Naive thymus-derived CD8-positive, alpha-beta T cell (primary cell): ENCODE results near the gene CGB1. TPM values are rescaled to one million over a fixed set of nuclear protein-coding genes. Genes with fewer than 3 reads are reported as not detected.
"Not testable (repeated sequence)": the region's sequence is repeated elsewhere in the genome, so short reads cannot be mapped to it uniquely, and the experiment has no call there.

ENCODE experiments used
- ATAC-seq, 2 donors: fragments of 150-1000 bp; cut with Tn5 transposase in 1 of 2; sonication (Bioruptor Pico), chemical (Tn5 transposase) in 1 of 2; 1 replicate in 1 of 2; 2 replicates in 1 of 2; pipeline ENCODE4 v1.10.0; 2021; ENCODE audit warnings: mild to moderate bottlenecking in 2 of 2, moderate library complexity in 2 of 2
- POLR2A ChIA-PET: fragments of 350-600 bp; sonication (Branson Sonifier 250); formaldehyde crosslinking; loops from one replicate; lab custom pipeline; 2021; ENCODE audit warnings: antibody characterized with exemption; lab: Charles Lee
- DNase-seq, 10 donors: peaks; one replicate each; pipeline versions ENCODE4 v3.0.0 to v3.0.0-alpha.2; 2020 to 2022
- H3K27ac Mint-ChIP-seq, 10 donors: one replicate each; pipeline ENCODE4 v1.8.0; 2020 to 2022; ENCODE audit warnings: mild to moderate bottlenecking in 10 of 10, mixed read lengths in 10 of 10, moderate library complexity in 4 of 10, inconsistent platforms in 1 of 10
- H3K27me3 Mint-ChIP-seq, 5 donors: one replicate each; pipeline ENCODE4 v1.8.0; 2021 to 2022; ENCODE audit warnings: mixed read lengths in 5 of 5
- H3K36me3 Mint-ChIP-seq, 3 donors: one replicate each; pipeline ENCODE4 v1.8.0; 2020 to 2022; ENCODE audit warnings: mixed read lengths in 3 of 3, mild to moderate bottlenecking in 2 of 3, inconsistent platforms in 1 of 3
- H3K4me1 Mint-ChIP-seq, 4 donors: one replicate each; pipeline ENCODE4 v1.8.0; 2021 to 2022; ENCODE audit warnings: mixed read lengths in 4 of 4
- H3K4me3 Mint-ChIP-seq, 10 donors: one replicate each; pipeline ENCODE4 v1.8.0; 2020 to 2022; ENCODE audit warnings: mild to moderate bottlenecking in 10 of 10, mixed read lengths in 10 of 10, moderate library complexity in 6 of 10, inconsistent platforms in 1 of 10
- H3K9me3 Mint-ChIP-seq, 9 donors: one replicate each; pipeline ENCODE4 v1.8.0; 2020 to 2022; ENCODE audit warnings: mixed read lengths in 9 of 9, mild to moderate bottlenecking in 3 of 9, inconsistent platforms in 1 of 9, moderate library complexity in 1 of 9
- polyA plus RNA-seq, 3 donors: library from polyadenylated mRNA; unstranded; fragments of 300-500 nt; fragmentation: Illumina TruSeq; gene quantifications; one replicate each; pipeline ENCODE4 v1.2.3, GENCODE V29; 2021
- total RNA-seq, 8 experiments: library from RNA in 2 of 8; stranded (reverse) in 2 of 8; gene quantifications; one replicate each; pipeline ENCODE4 v1.2.3 and lab custom pipeline; 2021 to 2026

CGB1 gene
- total and polyA plus RNA-seq, 5 experiments from 2014 or later: not detected

GRCh38 chr19:49031642-49032301 is 4.9 kb downstream of the CGB1 start, which contains the start of gene CGB2:
TSS of gene CGB2 (plus strand) at chr19:49031890. CDS start at chr19:49032096, 206 bp downstream.
- Mint-ChIP-seq H3K27me3 (peaks cover 4 to 16% (median 9%) of the 10 kb centered on the region in 5 donors), H3K27ac (peak within 1 kb of the TSS in 3 of 10 donors; percentile 31 to 79 (median 37))
- POLR2A ChIA-PET, H3K4me3 Mint-ChIP-seq, H3K9me3 Mint-ChIP-seq, H3K36me3 Mint-ChIP-seq, H3K4me1 Mint-ChIP-seq: not testable (repeated sequence)
- DNase-seq: peak in 5 of 10 donors; percentile 40 to 54 (median 47)
- ATAC-seq: peak in 1 of 2 donors; percentile 69

- H3K9me3 Mint-ChIP-seq, H3K27ac Mint-ChIP-seq, POLR2A ChIA-PET, H3K4me3 Mint-ChIP-seq, H3K36me3 Mint-ChIP-seq, DNase-seq, ATAC-seq, H3K4me1 Mint-ChIP-seq: not testable (repeated sequence)
- H3K27me3 Mint-ChIP-seq: peaks cover 3 to 12% (median 7%) of the 10 kb centered on the region in 5 donors
Observed at GRCh38 chr19:49030323-49030722, 6.4 kb downstream of the CGB1 start.

GRCh38 chr19:49029749-49030148 is 6.9 kb downstream of the CGB1 start:
- H3K27ac Mint-ChIP-seq, ATAC-seq, H3K4me1 Mint-ChIP-seq, H3K4me3 Mint-ChIP-seq, POLR2A ChIA-PET, H3K9me3 Mint-ChIP-seq, DNase-seq, H3K36me3 Mint-ChIP-seq: not testable (repeated sequence)
- peaks cover 0 to 12% (median 7%) of the 10 kb centered on the region in 5 donors for H3K27me3 Mint-ChIP-seq

GRCh38 chr19:49028686-49029085 is 8.0 kb downstream of the CGB1 start:
- DNase-seq, H3K27ac Mint-ChIP-seq, POLR2A ChIA-PET, ATAC-seq, H3K4me3 Mint-ChIP-seq, H3K36me3 Mint-ChIP-seq, H3K4me1 Mint-ChIP-seq, H3K27me3 Mint-ChIP-seq, H3K9me3 Mint-ChIP-seq: not testable (repeated sequence)

- DNase-seq, POLR2A ChIA-PET, H3K4me3 Mint-ChIP-seq, H3K36me3 Mint-ChIP-seq, ATAC-seq, H3K4me1 Mint-ChIP-seq, H3K9me3 Mint-ChIP-seq, H3K27me3 Mint-ChIP-seq: not testable (repeated sequence)
- H3K27ac Mint-ChIP-seq: peak overlapping the region in 1 of 10 donors; percentile 48
Observed at GRCh38 chr19:49025599-49025998, 11.1 kb downstream of the CGB1 start.

- DNase-seq, H3K36me3 Mint-ChIP-seq, ATAC-seq, H3K27me3 Mint-ChIP-seq, H3K4me3 Mint-ChIP-seq, H3K27ac Mint-ChIP-seq, POLR2A ChIA-PET, H3K9me3 Mint-ChIP-seq: not testable (repeated sequence)
- peaks cover 5 to 13% (median 10%) of the 10 kb centered on the region in 4 donors for H3K4me1 Mint-ChIP-seq
Observed at GRCh38 chr19:49025088-49025487, 11.6 kb downstream of the CGB1 start.

- H3K9me3 Mint-ChIP-seq, H3K27me3 Mint-ChIP-seq, POLR2A ChIA-PET: not testable (repeated sequence)
Observed at GRCh38 chr19:49024233-49024632, 12.5 kb downstream of the CGB1 start, which contains the start of gene CGB3. TSS of gene CGB3 (minus strand) at chr19:49024333. CDS start at chr19:49023971, 362 bp downstream.

GRCh38 chr19:49022116-49022515 is 14.6 kb downstream of the CGB1 start:
- POLR2A ChIA-PET: interaction anchor here (0.6 kb wide), 1 partner anchor 908 kb away, joined by 3 read pairs; no protein-coding TSS in a partner anchor
- Mint-ChIP-seq H3K27ac (no peak overlapping the region), H3K36me3 (no peaks in the 10 kb centered on the region), H3K4me3 (no peak overlapping the region), H3K4me1 (peaks cover 10 to 34% (median 24%) of the 10 kb centered on the region in 4 donors), H3K27me3 (peaks cover 0 to 6% (median 0%) of the 10 kb centered on the region in 5 donors), H3K9me3 (no peaks in the 10 kb centered on the region)
- ATAC-seq: no peak
- DNase-seq: no peak

More at GRCh38 chr19:49024233-49024632, 12.5 kb downstream of the CGB1 start, which contains the start of gene CGB3:
- not testable (repeated sequence) for DNase-seq, H3K27ac Mint-ChIP-seq, H3K4me3 Mint-ChIP-seq, ATAC-seq, H3K36me3 Mint-ChIP-seq
- H3K4me1 Mint-ChIP-seq: peaks cover 7 to 20% (median 15%) of the 10 kb centered on the region in 4 donors

GRCh38 chr19:49020931-49021895 is 15.5 kb downstream of the CGB1 start:
- POLR2A ChIA-PET: interaction anchor here (0.5 to 1.1 kb wide), 2 partner anchors 27 to 319 kb away, joined by 3 read pairs; partner anchors contain the start of gene RUVBL2
- ATAC-seq (no peak), DNase-seq (no peak)
- Mint-ChIP-seq H3K9me3 (no peaks in the 10 kb centered on the region), H3K4me3 (peak overlapping the region in 3 of 10 donors; percentile 2 to 61 (median 5)), H3K27me3 (peaks cover 0 to 6% (median 0%) of the 10 kb centered on the region in 5 donors), H3K4me1 (peaks cover 10 to 35% (median 24%) of the 10 kb centered on the region in 4 donors), H3K27ac (peak overlapping the region in 1 of 10 donors; percentile 78), H3K36me3 (no peaks in the 10 kb centered on the region)

- Mint-ChIP-seq H3K9me3 (no peaks in the 10 kb centered on the region), H3K4me3 (peak overlapping the region in 6 of 10 donors; percentile 4 to 95 (median 84)), H3K27me3 (peaks cover 0 to 6% (median 0%) of the 10 kb centered on the region in 5 donors), H3K36me3 (peaks cover 0 to 3% (median 0%) of the 10 kb centered on the region in 3 donors), H3K27ac (no peak overlapping the region), H3K4me1 (peaks cover 10 to 35% (median 24%) of the 10 kb centered on the region in 4 donors)
- POLR2A ChIA-PET: interaction anchor here (0.5 kb wide), 1 partner anchor 320 kb away, joined by 3 read pairs; no protein-coding TSS in a partner anchor
- ATAC-seq: no peak
- DNase-seq: no peak
Observed at GRCh38 chr19:49020342-49020741, 16.4 kb downstream of the CGB1 start.

GRCh38 chr19:49019242-49019932 is 17.3 kb downstream of the CGB1 start:
- H3K27ac Mint-ChIP-seq: peak overlapping the region in 7 of 10 donors; percentile 52 to 85 (median 75)
- peak; percentile 26 to 33 for ATAC-seq

More at GRCh38 chr19:49019242-49019932, 17.3 kb downstream of the CGB1 start:
- DNase-seq: peak; percentile 38 to 76 (median 63)
- Mint-ChIP-seq H3K4me3 (peak overlapping the region; percentile 81 to 95 (median 90)), H3K27me3 (peaks cover 0 to 6% (median 0%) of the 10 kb centered on the region in 5 donors), H3K4me1 (peaks cover 10 to 35% (median 24%) of the 10 kb centered on the region in 4 donors), H3K9me3 (no peaks in the 10 kb centered on the region), H3K36me3 (peaks cover 0 to 4% (median 0%) of the 10 kb centered on the region in 3 donors)
- POLR2A ChIA-PET: interaction anchor here (0.7 kb wide), 1 partner anchor 914 kb away, joined by 3 read pairs; no protein-coding TSS in a partner anchor
